SU-DHL-6 (cell line): ENCODE results near the gene AUH.

ENCODE experiments used
- H2AFZ ChIP-seq: fragments of 200-600 bp; sonication (generic); 2 replicates; pipeline ENCODE4 v1.6.1; 2014; ENCODE audit warnings: low read depth, mild to moderate bottlenecking, moderate library complexity, mixed read lengths, antibody characterized with exemption, low read length; ENCODE audit not compliant: severe bottlenecking
- H3F3A ChIP-seq: fragments of 200-600 bp; shearing (Covaris generic); 2 replicates; pipeline ENCODE4 v1.6.0; 2016; ENCODE audit warnings: antibody characterized with exemption, mild to moderate bottlenecking; ENCODE audit not compliant: insufficient read depth
- H3K27ac ChIP-seq: fragments of 200-600 bp; sonication (generic); 2 replicates; pipeline ENCODE4 v1.5.1; 2016; ENCODE audit warnings: low read depth, mild to moderate bottlenecking, low read length, moderate library complexity, mixed read lengths
- H3K27me3 ChIP-seq: fragments of 200-600 bp; sonication (generic), shearing (Covaris generic); 2 replicates; pipeline ENCODE4 v1.6.0; 2014; ENCODE audit warnings: mild to moderate bottlenecking, low read length
- H3K36me3 ChIP-seq: fragments of 200-600 bp; sonication (generic); 2 replicates; pipeline ENCODE4 v1.6.1; 2014; ENCODE audit warnings: mild to moderate bottlenecking, low read length, mixed read lengths
- H3K4me2 ChIP-seq: fragments of 300-600, 200-600 bp; shearing (Covaris generic), sonication (generic); 2 replicates; pipeline ENCODE4 v1.6.0; 2014; ENCODE audit warnings: low read length, low read depth, mild to moderate bottlenecking; ENCODE audit not compliant: poor library complexity, severe bottlenecking
- H3K4me3 ChIP-seq: fragments of 200-600 bp; sonication (generic); 2 replicates; pipeline ENCODE4 v1.5.1; 2014; ENCODE audit warnings: antibody characterized with exemption, low read length, mild to moderate bottlenecking, mixed read lengths; ENCODE audit not compliant: insufficient read depth, poor library complexity, severe bottlenecking
- H3K79me2 ChIP-seq: fragments of 200-600 bp; sonication (generic); 2 replicates; pipeline ENCODE4 v1.6.1; 2014; ENCODE audit warnings: mild to moderate bottlenecking, low read length, moderate library complexity; ENCODE audit not compliant: insufficient read depth
- H3K9ac ChIP-seq: fragments of 200-600 bp; sonication (generic); 2 replicates; pipeline ENCODE4 v1.7.0; 2014; ENCODE audit warnings: mild to moderate bottlenecking, low read length
- H3K9me2 ChIP-seq: fragments of 200-600 bp; sonication (generic); replicated peaks from 2 replicates; pipeline ENCODE4 v1.6.1; 2014; ENCODE audit warnings: low read length; ENCODE audit not compliant: insufficient read depth
- H3K9me3 ChIP-seq: fragments of 200-600 bp; sonication (generic); 2 replicates; pipeline ENCODE4 v1.6.1; 2014; ENCODE audit warnings: low read length, mixed read lengths; ENCODE audit not compliant: insufficient read depth
- H4K20me1 ChIP-seq: fragments of 200-600 bp; sonication (generic); 2 replicates; pipeline ENCODE4 v1.6.1; 2014; ENCODE audit warnings: low read depth, mild to moderate bottlenecking, antibody characterized with exemption, low read length, moderate library complexity, mixed read lengths
- CTCF ChIP-seq: fragments of 200-600 bp; sonication (generic); IDR thresholded peaks from one replicate; pipeline ENCODE4 v1.5.1; 2017; ENCODE audit warnings: antibody characterized with exemption, mild to moderate bottlenecking, low read length, moderate library complexity; ENCODE audit not compliant: insufficient read depth, poor library complexity, severe bottlenecking
- EZH2phosphoT487 ChIP-seq: fragments of 200-600 bp; sonication (generic), shearing (Covaris generic); conservative IDR thresholded peaks from 2 replicates; pipeline ENCODE4 v1.6.1; 2018; ENCODE audit warnings: mild to moderate bottlenecking, antibody characterized with exemption, low read length, moderate library complexity, mixed read lengths

Gene AUH

GRCh38 chr9:91384954-91385353, 23.2 kb upstream of the AUH start:
- H3K9me2 ChIP-seq, result no peaks in the 10 kb centered on the region
- H3K9me3 ChIP-seq, result no peaks in the 10 kb centered on the region
- no peaks in the 10 kb centered on the region for H4K20me1 ChIP-seq
- H3K79me2 ChIP-seq, result no peaks in the 10 kb centered on the region
- no peaks in the 10 kb centered on the region for H3F3A ChIP-seq
- no peaks in the 10 kb centered on the region for H3K27me3 ChIP-seq
- no peak overlapping the region for H3K27ac ChIP-seq
- H2AFZ ChIP-seq, result no peak overlapping the region
- no peak overlapping the region for H3K9ac ChIP-seq
- H3K4me2 ChIP-seq, result no peak overlapping the region
- TF ChIP-seq EZH2phosphoT487 (no peak), CTCF (no peak)
- H3K36me3 ChIP-seq, result no peaks in the 10 kb centered on the region
- H3K4me3 ChIP-seq, result no peak overlapping the region

- Histone ChIP-seq H3K79me2 (no peaks in the 10 kb centered on the region), H3K36me3 (no peaks in the 10 kb centered on the region), H4K20me1 (no peaks in the 10 kb centered on the region), H3K9me3 (no peaks in the 10 kb centered on the region), H3K27me3 (no peaks in the 10 kb centered on the region), H3K4me2 (no peak overlapping the region), H3K4me3 (no peak overlapping the region), H3K9ac (no peak overlapping the region), H2AFZ (no peak overlapping the region), H3K9me2 (no peaks in the 10 kb centered on the region), H3F3A (no peaks in the 10 kb centered on the region), H3K27ac (no peak overlapping the region)
- TF ChIP-seq CTCF (no peak), EZH2phosphoT487 (no peak)
Observed at GRCh38 chr9:91383577-91383976, 21.9 kb upstream of the AUH start.

GRCh38 chr9:91382298-91382697, 20.6 kb upstream of the AUH start:
- H3K4me3 ChIP-seq, result no peak overlapping the region
- no peak overlapping the region for H3K9ac ChIP-seq
- H3K27ac ChIP-seq, result no peak overlapping the region
- no peaks in the 10 kb centered on the region for H3K9me3 ChIP-seq
- no peaks in the 10 kb centered on the region for H3F3A ChIP-seq
- no peak overlapping the region for H3K4me2 ChIP-seq
- no peak overlapping the region for H2AFZ ChIP-seq
- TF ChIP-seq EZH2phosphoT487, result no peak
- no peak for TF ChIP-seq CTCF
- no peaks in the 10 kb centered on the region for H3K27me3 ChIP-seq
- no peaks in the 10 kb centered on the region for H3K79me2 ChIP-seq
- H3K36me3 ChIP-seq, result no peaks in the 10 kb centered on the region
- no peaks in the 10 kb centered on the region for H3K9me2 ChIP-seq
- no peaks in the 10 kb centered on the region for H4K20me1 ChIP-seq

GRCh38 chr9:91379426-91379825, 17.7 kb upstream of the AUH start:
- Histone ChIP-seq H3K4me3 (no peak overlapping the region), H3K9me2 (no peaks in the 10 kb centered on the region), H3F3A (no peaks in the 10 kb centered on the region), H3K9me3 (no peaks in the 10 kb centered on the region), H3K36me3 (no peaks in the 10 kb centered on the region), H3K79me2 (no peaks in the 10 kb centered on the region), H4K20me1 (no peaks in the 10 kb centered on the region), H3K9ac (no peak overlapping the region), H3K27ac (no peak overlapping the region), H3K4me2 (no peak overlapping the region), H3K27me3 (no peaks in the 10 kb centered on the region), H2AFZ (no peak overlapping the region)
- TF ChIP-seq EZH2phosphoT487 (no peak), CTCF (no peak)
